ENCODE results near the gene ADAM30. TPM values are rescaled to one million over a fixed set of nuclear protein-coding genes. Genes with fewer than 3 reads are reported as not detected.
A peak's percentile ranks its signal among the peaks of the same experiment; 100 is the strongest.

ADAM30 gene
- total and polyA plus RNA-seq, 11 donors = not detected

- no peak overlapping the region for H3K27ac ChIP-seq
Measured at GRCh38 chr1:119874186-119874585, 22.1 kb downstream of the ADAM30 start.

GRCh38 chr1:119873135-119874015 lies 22.9 kb downstream of the ADAM30 start:
- H3K4me3 ChIP-seq = no peak overlapping the region
- ATAC-seq (peak in 3 of 4 donors; percentile 42 to 57 (median 49)), DNase-seq (peak in 1 of 5 donors; percentile 19)
- H3K27me3 ChIP-seq = no peaks in the 10 kb centered on the region
- peaks cover 0 to 15% (median 0%) of the 10 kb centered on the region in 12 donors for H3K4me1 ChIP-seq
- H3K9me3 ChIP-seq = no peaks in the 10 kb centered on the region
- intact Hi-C loops (cut with DNase I) = loop anchor here in 3 of 10 donors (10.0 kb wide), 3 partner anchors 71 to 271 kb away; no protein-coding TSS in a partner anchor
- H3K27ac ChIP-seq = no peak overlapping the region
- 52 to 66% (median 63%) methylated on average over 4 of the region's 4 CpGs for WGBS, 4 donors
- no peak for TF ChIP-seq POLR2A (IDR thresholded peaks at IDR 0.05)
- TF ChIP-seq, protein P1, sequence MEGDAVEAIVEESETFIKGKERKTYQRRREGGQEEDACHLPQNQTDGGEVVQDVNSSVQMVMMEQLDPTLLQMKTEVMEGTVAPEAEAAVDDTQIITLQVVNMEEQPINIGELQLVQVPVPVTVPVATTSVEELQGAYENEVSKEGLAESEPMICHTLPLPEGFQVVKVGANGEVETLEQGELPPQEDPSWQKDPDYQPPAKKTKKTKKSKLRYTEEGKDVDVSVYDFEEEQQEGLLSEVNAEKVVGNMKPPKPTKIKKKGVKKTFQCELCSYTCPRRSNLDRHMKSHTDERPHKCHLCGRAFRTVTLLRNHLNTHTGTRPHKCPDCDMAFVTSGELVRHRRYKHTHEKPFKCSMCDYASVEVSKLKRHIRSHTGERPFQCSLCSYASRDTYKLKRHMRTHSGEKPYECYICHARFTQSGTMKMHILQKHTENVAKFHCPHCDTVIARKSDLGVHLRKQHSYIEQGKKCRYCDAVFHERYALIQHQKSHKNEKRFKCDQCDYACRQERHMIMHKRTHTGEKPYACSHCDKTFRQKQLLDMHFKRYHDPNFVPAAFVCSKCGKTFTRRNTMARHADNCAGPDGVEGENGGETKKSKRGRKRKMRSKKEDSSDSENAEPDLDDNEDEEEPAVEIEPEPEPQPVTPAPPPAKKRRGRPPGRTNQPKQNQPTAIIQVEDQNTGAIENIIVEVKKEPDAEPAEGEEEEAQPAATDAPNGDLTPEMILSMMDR (IDR thresholded peaks at IDR 0.05) = no peak
- H3K36me3 ChIP-seq = no peaks in the 10 kb centered on the region

More at GRCh38 chr1:119874186-119874585, 22.1 kb downstream of the ADAM30 start:
- no peak for DNase-seq
- TF ChIP-seq, protein P1 (IDR thresholded peaks at IDR 0.05) = no peak
- TF ChIP-seq POLR2A (IDR thresholded peaks at IDR 0.05) = no peak
- 59 to 83% (median 77%) methylated on average over 2 of the region's 2 CpGs for WGBS, 4 donors
- intact Hi-C loops (cut with DNase I) = loop anchor here in 3 of 10 donors (10.0 kb wide), 3 partner anchors 71 to 271 kb away; no protein-coding TSS in a partner anchor
- Histone ChIP-seq H3K4me1 (peaks cover 0 to 15% (median 0%) of the 10 kb centered on the region in 12 donors), H3K4me3 (no peak overlapping the region), H3K9me3 (no peaks in the 10 kb centered on the region), H3K27me3 (no peaks in the 10 kb centered on the region), H3K36me3 (no peaks in the 10 kb centered on the region)
- no peak for ATAC-seq

DNA sequence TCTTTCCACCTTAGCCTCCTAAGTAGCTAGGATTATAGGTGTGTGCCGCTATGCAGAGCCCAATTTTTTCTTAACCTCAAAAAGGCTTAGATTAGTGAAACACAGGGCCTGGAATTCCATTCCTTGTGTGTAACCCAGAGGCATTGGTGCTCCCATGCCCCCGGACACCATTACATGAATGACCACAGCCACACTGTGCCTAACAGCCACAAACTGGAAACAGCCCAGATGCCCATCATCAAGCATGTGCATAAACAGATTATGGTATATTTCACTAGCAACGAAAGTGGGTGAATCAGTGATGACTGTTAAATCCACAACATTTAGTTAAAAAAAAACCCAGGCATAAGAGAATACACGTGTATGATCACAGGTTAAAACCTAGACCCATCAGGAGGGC lies 24.4 kb downstream of the ADAM30 start:
- no peaks in the 10 kb centered on the region for H3K36me3 ChIP-seq
- WGBS, 4 donors = 79 to 88% (median 86%) methylated on average over 4 of the region's 4 CpGs
- no peaks in the 10 kb centered on the region for H3K9me3 ChIP-seq
- no peak overlapping the region for H3K4me3 ChIP-seq
- DNase-seq (no peak), ATAC-seq (no peak)
- peaks cover 0 to 15% (median 0%) of the 10 kb centered on the region in 12 donors for H3K4me1 ChIP-seq
- no peaks in the 10 kb centered on the region for H3K27me3 ChIP-seq
- no peak overlapping the region for H3K27ac ChIP-seq
- intact Hi-C loops (cut with DNase I) = loop anchor here in 3 of 10 donors (10.0 kb wide), 3 partner anchors 73 to 273 kb away; no protein-coding TSS in a partner anchor
- TF ChIP-seq POLR2A (IDR thresholded peaks at IDR 0.05) = no peak
- TF ChIP-seq, protein P1 (IDR thresholded peaks at IDR 0.05) = no peak

All from heart left ventricle (tissue), 16 donors.